Measurements from ENCODE around the gene ECD.

Gene ECD

DNA sequence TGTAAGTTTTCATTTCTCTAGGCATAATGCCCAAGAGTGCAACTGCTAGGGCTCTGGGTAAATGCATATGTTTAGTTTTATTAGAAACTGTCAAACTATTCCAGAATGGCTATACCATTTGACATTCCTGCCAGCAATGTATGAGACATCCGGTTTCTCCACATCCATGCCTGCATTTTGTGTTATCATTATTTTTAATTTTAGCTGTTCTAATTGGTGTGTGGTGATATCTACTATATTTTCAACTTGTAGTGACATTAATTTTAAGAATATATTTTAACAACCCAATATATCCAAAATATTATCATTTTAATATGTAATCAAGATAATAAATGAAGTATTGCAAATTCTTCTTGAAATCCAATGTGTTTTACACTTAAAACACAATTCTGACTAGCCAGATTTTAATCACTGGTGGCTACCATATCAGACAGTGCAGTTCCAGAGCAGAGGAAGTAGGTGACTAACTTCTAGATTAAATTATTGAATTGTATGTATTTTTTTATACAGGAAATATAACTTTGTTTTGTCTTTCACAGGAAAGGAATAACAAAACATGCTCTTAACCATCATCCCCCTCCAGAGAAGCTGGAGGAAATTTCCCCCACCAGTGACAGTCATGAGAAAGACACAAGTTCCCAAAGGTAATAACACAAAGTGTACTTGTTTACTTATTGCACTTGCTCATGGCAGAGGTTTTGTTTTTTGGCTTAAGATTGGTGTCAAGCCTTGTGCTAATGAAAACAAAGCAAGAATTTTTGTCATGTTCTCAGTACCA lies 6.5 kb upstream of the ECD start:
- TF ChIP-seq GATA2 (IDR thresholded peaks at IDR 0.05; ENCODE audit: low read depth, low read length) (no peak), GATA3 (IDR thresholded peaks at IDR 0.05; ENCODE audit: low read depth, low read length) (no peak)

DNA sequence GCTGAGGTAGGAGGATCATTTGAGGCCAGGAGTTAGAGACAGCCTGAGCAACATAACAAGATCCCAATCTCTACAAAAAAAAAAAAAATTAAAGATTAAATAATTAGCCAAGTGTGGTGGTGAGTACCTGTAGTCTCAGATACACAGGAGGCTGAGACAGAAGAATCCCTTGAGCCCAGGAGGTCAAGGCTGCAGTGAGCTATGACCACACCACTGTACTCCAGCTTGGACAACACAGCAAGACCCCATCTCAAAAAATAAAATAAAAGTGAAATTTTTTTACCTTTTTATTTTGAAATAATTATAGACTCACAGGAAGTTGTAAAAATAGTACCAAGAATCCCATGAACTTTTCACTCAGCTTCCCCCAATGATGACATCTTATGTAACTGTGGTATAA lies 5.1 kb upstream of the ECD start:
- TF ChIP-seq GATA2 (IDR thresholded peaks at IDR 0.05; ENCODE audit: low read depth, low read length) (no peak), GATA3 (IDR thresholded peaks at IDR 0.05; ENCODE audit: low read depth, low read length) (no peak)

DNA sequence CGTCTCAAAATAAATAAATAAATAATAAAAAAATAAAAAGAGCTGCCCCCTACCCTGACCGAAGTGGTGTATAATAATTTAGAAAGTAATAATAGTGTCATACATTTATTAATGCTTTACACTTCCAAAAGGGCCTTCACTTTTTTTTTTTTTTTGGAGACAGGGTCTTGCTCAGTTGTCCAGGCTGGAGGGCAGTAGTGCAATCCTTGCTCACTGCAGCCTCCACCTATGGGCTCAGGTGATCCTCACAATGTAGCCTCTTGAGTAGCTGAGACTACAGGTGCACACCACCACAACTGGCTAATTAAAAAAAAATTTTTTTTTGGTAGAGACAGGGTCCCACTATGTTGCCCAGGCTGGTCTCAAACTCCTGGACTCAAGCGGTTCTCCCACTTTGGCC lies 1.5 kb upstream of the ECD start:
- TF ChIP-seq GATA3 (IDR thresholded peaks at IDR 0.05; ENCODE audit: low read depth, low read length): no peak
- no peak for TF ChIP-seq GATA2 (IDR thresholded peaks at IDR 0.05; ENCODE audit: low read depth, low read length)

DNA sequence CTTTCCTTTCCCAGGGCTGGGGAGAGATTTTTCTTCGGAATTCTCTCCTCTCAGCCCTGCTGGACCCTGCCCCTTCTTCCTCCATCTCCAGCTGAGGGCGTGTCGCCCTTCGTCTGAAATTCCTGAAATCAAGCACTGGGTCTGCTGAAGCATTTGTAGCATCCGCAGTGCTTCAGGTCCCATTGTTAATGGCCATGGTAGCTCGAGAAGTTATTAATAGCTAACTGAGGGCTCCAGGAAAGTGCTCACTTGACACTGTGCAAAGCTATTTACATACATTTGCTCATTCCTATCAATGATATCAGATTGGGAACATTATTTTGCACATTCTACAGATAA lies 626 bp upstream of the ECD start:
- TF ChIP-seq GATA2 (IDR thresholded peaks at IDR 0.05; ENCODE audit: low read depth, low read length): no peak
- no peak for TF ChIP-seq GATA3 (IDR thresholded peaks at IDR 0.05; ENCODE audit: low read depth, low read length)

DNA sequence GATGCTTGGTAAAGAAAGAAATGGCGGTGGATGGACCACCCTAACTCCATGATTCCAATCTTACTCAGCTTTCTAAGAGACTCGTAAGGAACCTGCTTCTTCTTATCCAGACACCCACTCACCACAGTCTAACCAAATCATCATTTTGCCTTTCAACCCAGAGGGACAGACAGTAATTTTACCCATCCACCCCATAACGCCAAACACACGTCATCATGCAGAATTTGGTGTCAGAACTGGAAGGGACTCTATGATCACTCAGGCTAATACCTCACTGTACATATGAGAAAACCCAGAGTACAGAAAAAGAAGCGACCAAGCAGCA lies 388 bp downstream of the ECD start:
- TF ChIP-seq GATA2 (IDR thresholded peaks at IDR 0.05; ENCODE audit: low read depth, low read length) (no peak), GATA3 (IDR thresholded peaks at IDR 0.05; ENCODE audit: low read depth, low read length) (no peak)

DNA sequence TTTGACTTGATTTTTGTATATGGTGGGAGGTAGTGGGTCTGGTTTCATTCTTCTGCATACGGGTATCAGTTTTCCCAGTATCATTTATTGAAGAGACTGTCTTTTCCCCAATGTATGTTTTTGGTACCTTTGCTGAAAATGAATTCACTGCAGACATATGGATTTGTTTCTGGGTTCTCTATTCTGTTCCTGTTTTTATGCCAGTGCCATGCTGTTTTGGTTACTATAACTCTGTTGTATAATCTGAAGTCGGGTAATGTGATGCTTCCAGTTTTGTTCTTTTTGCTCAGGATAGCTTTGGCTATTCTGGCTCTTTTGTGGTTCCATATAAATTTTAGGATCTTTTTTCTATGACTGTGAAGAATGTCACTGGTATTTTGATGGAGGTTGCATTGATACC lies 836 bp downstream of the ECD start:
- TF ChIP-seq GATA3 (IDR thresholded peaks at IDR 0.05; ENCODE audit: low read depth, low read length): no peak
- no peak for TF ChIP-seq GATA2 (IDR thresholded peaks at IDR 0.05; ENCODE audit: low read depth, low read length)

DNA sequence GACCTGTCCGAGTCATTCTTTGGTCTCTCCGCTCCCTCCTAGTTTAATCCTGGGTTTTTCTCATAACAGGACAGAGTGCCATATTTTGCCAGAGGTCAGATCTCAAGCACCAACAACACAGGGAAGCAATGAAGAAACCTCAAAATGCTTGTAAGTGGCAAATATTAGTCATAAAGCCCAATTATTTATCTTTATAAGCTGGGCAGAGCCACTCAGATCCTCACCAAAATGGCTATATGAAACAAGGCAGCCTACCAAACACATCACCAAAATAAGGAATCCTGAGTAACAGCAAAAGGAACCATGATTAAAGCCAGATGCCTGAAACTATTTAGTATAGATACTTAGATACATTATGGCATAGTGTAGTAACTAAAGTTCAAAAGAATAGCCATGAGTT lies 4.7 kb downstream of the ECD start:
- TF ChIP-seq GATA3 (IDR thresholded peaks at IDR 0.05; ENCODE audit: low read depth, low read length): no peak

DNA sequence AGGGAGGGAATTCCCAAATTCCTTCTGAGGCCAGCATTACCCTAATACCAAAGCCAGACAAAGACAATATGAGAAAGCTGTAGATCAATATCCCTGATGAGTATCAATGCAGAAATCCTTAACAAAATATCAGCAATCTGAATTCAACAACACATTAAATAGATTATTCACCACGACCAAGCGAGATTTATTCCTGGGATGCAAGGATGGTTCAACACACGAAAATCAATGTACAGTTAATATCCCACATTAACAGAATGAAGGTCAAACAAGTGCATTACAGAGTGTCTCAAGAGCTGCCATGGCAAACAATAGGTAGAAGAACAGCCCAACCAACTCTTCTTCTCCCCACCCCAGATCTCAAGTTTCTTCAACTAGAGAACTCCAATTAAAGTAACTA lies 6.1 kb downstream of the ECD start:
- TF ChIP-seq GATA2 (IDR thresholded peaks at IDR 0.05; ENCODE audit: low read depth, low read length): no peak
- no peak for TF ChIP-seq GATA3 (IDR thresholded peaks at IDR 0.05; ENCODE audit: low read depth, low read length)

DNA sequence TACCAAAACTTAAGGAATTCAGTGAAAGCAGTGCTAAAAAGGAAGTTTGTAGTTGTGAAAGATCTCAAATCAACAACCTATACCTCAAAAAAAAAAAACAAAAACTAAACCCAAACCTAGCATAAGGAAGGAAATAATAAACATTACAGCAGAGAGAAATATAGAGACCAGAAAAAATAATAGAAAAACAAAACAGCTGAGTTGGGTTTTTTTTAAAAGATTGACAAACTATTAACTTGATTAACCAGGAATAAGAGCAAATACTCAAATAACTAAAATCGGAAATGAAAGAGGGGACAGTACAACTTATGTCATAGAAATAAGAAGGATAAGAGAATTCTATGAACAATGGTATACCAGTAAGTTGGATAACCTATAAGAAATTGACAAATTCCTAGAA lies 6.7 kb downstream of the ECD start:
- TF ChIP-seq GATA2 (IDR thresholded peaks at IDR 0.05; ENCODE audit: low read depth, low read length) (no peak), GATA3 (IDR thresholded peaks at IDR 0.05; ENCODE audit: low read depth, low read length) (no peak)

DNA sequence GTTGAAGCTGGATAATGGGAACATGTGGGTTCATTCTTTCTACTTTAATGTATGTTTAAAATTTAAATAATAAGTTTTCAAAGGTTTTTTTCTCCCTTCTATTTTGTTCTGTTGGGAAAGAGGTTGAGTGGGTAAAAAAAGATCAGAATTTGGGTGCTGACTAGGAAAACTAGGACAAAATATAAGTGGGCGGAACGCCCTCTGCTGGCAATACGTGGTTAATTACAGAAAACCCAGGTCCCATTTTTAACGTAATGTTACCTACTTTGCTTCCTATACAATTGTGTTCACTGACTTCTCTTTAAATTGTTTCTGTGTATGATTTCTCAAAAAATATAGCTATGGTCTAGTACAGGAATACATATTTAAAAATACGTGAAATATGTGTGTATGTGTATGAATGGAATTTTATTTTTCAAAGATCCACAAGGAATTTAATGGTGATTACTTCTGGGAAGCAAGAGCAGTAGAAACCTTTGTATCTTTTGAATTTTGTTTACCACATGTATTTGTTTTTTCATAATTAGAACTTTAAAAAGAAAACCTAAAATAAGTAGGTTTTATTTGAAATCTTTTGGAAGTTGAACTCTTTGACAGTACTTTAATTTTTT lies 8.7 kb downstream of the ECD start:
- TF ChIP-seq GATA2 (IDR thresholded peaks at IDR 0.05; ENCODE audit: low read depth, low read length): no peak
- TF ChIP-seq GATA3 (IDR thresholded peaks at IDR 0.05; ENCODE audit: low read depth, low read length): no peak

DNA sequence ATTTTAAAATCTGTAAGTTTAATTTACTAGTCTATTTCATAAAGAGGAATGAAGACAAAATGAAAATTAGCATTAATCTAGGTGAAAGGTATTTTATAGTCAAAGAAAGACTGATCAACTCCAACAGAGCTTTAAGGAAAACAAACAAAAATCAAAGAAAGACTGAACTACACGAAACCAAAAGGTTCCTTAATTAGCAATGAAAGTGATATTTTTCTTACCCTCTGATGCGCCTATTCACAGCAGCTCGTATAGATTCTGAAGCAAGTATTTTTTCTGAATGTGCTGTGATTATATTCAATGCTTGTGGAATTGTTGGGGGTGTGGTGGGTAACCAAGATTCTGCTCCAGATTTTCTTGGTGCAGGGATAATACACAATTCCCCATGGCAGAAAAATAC lies 11.8 kb downstream of the ECD start:
- TF ChIP-seq GATA3 (IDR thresholded peaks at IDR 0.05; ENCODE audit: low read depth, low read length) (no peak), GATA2 (IDR thresholded peaks at IDR 0.05; ENCODE audit: low read depth, low read length) (no peak)

DNA sequence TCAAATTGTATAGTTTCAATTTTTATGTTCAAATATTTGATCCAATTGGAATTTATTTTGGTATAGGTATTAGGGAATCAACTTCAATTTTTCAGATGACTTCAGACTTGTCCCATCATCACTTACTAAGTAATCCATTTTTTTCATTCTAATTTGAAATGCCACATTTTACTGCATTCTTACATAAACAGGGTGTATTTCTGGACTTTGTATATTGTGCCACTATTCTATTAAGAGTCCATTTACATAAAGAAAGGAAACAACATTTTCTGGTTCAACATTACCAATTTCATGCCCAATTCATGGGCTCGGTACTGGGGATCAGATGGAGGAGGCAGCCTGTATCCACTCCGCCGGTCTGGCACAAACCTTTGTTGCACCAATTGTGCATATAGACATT lies 15.8 kb downstream of the ECD start:
- no peak for TF ChIP-seq GATA2 (IDR thresholded peaks at IDR 0.05; ENCODE audit: low read depth, low read length)
- TF ChIP-seq GATA3 (IDR thresholded peaks at IDR 0.05; ENCODE audit: low read depth, low read length): no peak

DNA sequence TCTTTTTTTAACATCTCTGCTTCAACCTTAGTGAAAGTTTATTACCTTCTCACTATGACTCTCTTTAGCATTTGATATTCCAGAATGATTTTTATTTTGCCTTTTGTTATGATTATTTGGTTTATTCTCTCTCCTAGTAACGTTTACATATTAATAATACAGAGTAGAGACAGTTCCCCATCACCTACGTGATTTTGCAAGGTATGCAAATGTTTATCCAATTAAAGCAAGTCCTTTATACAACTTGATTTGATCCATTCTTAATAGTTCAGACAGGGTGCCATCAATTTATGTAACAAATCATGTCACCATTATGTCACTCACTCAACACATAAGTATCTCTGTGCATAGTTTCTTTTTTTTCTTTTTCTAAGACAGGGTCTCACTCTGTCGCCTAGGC lies 26.2 kb downstream of the ECD start:
- TF ChIP-seq GATA3 (IDR thresholded peaks at IDR 0.05; ENCODE audit: low read depth, low read length): no peak
- no peak for TF ChIP-seq GATA2 (IDR thresholded peaks at IDR 0.05; ENCODE audit: low read depth, low read length)

DNA sequence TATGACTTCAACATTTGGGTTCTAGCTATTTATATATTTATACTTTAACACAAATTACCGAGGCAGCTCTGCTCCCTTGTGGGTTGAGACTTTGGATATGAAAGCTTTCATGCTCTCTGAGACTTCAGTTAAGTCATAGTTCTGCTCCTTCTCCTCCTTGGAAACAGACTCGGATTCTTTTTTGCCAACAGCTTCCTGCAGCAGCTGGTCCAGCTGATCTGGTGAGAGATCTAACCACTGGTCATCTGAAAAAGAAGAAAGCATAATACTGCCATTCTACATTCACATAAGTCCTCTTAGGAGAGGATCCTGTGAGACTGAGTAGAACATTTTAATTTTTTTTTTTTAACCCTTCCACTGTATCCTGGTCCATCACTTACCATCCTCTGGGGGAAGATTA lies 28.6 kb downstream of the ECD start:
- TF ChIP-seq GATA3 (IDR thresholded peaks at IDR 0.05; ENCODE audit: low read depth, low read length) (no peak), GATA2 (IDR thresholded peaks at IDR 0.05; ENCODE audit: low read depth, low read length) (no peak)

DNA sequence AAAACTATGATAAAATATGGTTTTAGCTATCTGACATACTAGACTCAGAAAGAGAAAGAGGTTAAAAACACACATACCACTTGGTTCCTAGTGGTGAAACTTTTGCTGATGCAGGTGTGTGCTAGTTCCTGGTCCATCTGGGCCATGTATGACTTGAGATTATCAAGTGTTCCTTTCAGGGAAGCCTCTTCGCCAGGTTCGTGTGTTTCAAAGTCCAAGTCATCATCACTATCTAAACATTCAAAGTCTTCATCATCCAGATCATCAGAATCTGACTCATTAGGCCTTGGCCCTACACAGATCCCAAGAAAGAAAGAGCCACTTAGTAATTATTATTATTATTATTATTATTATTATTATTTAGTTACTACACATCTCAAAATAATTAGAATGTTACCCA lies 31.2 kb downstream of the ECD start:
- no peak for TF ChIP-seq GATA2 (IDR thresholded peaks at IDR 0.05; ENCODE audit: low read depth, low read length)
- no peak for TF ChIP-seq GATA3 (IDR thresholded peaks at IDR 0.05; ENCODE audit: low read depth, low read length)

DNA sequence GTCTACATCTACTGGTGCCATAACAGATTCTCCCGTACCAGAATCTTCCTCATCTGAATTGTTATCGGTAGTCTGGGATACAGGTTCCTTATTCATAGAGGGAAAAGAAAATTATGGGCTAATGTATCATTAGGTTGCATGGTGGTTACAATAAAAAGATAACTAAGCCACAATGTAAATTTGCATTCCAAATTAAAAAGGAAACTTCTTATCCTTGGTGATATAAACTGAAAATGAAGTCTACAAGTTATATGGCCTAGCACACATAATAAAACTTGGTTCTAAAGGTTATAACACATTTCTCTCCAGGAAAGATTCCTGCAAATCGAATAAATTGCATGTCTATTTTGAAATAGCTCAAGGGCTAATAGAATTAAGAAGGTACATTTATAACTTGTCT lies 33.1 kb downstream of the ECD start:
- TF ChIP-seq GATA2 (IDR thresholded peaks at IDR 0.05; ENCODE audit: low read depth, low read length) (no peak), GATA3 (IDR thresholded peaks at IDR 0.05; ENCODE audit: low read depth, low read length) (no peak)

All from SH-SY5Y (cell line).